Uterus (tissue), 4 donors: ENCODE data around the gene FOXN1. TPM values are rescaled to one million over a fixed set of nuclear protein-coding genes. Genes with fewer than 3 reads are reported as not detected.

Experiments
- DNase-seq, 2 donors: peaks; one replicate each; pipeline ENCODE4 v3.0.0-alpha.2; 2019 to 2020
- H3K27ac ChIP-seq, 2 donors: fragments of 200-600 bp; sonication (generic); 1 replicate in 1 of 2; 2 replicates in 1 of 2; pipeline ENCODE4 v1.5.1; 2016 to 2018
- H3K27me3 ChIP-seq, 2 donors: fragments of 200-600 bp; sonication (generic); one replicate each; pipeline ENCODE4 v1.5.1; 2018 to 2019; ENCODE audit warnings: control low read depth in 1 of 2
- H3K36me3 ChIP-seq, 2 donors: fragments of 200-600 bp; sonication (generic); one replicate each; pipeline ENCODE4 v1.5.1; 2019; ENCODE audit warnings: control low read depth in 1 of 2
- H3K4me1 ChIP-seq, 2 donors: fragments of 200-600 bp; sonication (generic); one replicate each; pipeline ENCODE4 v1.5.1; 2018 to 2019; ENCODE audit warnings: control low read depth in 1 of 2
- H3K4me3 ChIP-seq, 2 donors: fragments of 200-600 bp; sonication (generic); 1 replicate in 1 of 2; 2 replicates in 1 of 2; pipeline ENCODE4 v1.5.1; 2018 to 2019; ENCODE audit warnings: mild to moderate bottlenecking in 1 of 2
- H3K9me3 ChIP-seq, 2 donors: fragments of 200-600 bp; sonication (generic); one replicate each; pipeline ENCODE4 v1.5.1; 2019; ENCODE audit warnings: control low read depth in 1 of 2
- CTCF ChIP-seq, 4 experiments: fragments of 200-600 bp in 2 of 4; fragments of 450-650 bp in 2 of 4; sonication (generic) in 2 of 4; IDR thresholded peaks; one replicate each; pipeline ENCODE4 v1.5.1; 2016 to 2019; ENCODE audit warnings: antibody characterized with exemption in 4 of 4, mild to moderate bottlenecking in 2 of 4, moderate library complexity in 1 of 4
- POLR2A ChIP-seq, 2 donors: fragments of 450-650 bp; IDR thresholded peaks; one replicate each; pipeline ENCODE4 v1.6.1; 2016; ENCODE audit warnings: antibody characterized with exemption in 2 of 2, mild to moderate bottlenecking in 1 of 2, moderate library complexity in 1 of 2
- intact Hi-C: fragments of 100-400 bp; cut with DNase I; formaldehyde crosslinking; loops from one replicate; pipeline ENCODE4 v1.15.1; 2023; ENCODE audit warnings: low total_unique reads
- total RNA-seq, 4 donors: library from RNA; depleted of rRNA in 3 of 4; stranded (reverse); fragments of >200 nt in 3 of 4; gene quantifications; one replicate each; pipeline versions ENCODE4 v1.1.0 to v1.2.4, GENCODE V29; 2014 to 2023
- donor health status: DM: yes; HTN: yes; CAD: no.

Gene FOXN1
- total RNA-seq, 4 donors from 2014 or later: not detected

GRCh38 chr17:28470266-28470913, 35.8 kb upstream of the FOXN1 start:
- Histone ChIP-seq H3K4me3 (no peak overlapping the region), H3K36me3 (no peaks in the 10 kb centered on the region), H3K27me3 (no peaks in the 10 kb centered on the region), H3K4me1 (no peaks in the 10 kb centered on the region), H3K27ac (no peak overlapping the region), H3K9me3 (no peaks in the 10 kb centered on the region)
- no peak for DNase-seq
- no peak for TF ChIP-seq POLR2A (IDR thresholded peaks at IDR 0.05)
- TF ChIP-seq CTCF (IDR thresholded peaks at IDR 0.05): no peak
- intact Hi-C loops: no loop called here

GRCh38 chr17:28470914-28471366, 35.2 kb upstream of the FOXN1 start:
- TF ChIP-seq CTCF (IDR thresholded peaks at IDR 0.05) (no peak), POLR2A (IDR thresholded peaks at IDR 0.05) (no peak)
- Histone ChIP-seq H3K27me3 (no peaks in the 10 kb centered on the region), H3K36me3 (no peaks in the 10 kb centered on the region), H3K4me3 (no peak overlapping the region), H3K4me1 (no peaks in the 10 kb centered on the region), H3K9me3 (no peaks in the 10 kb centered on the region), H3K27ac (no peak overlapping the region)
- no peak for DNase-seq
- intact Hi-C loops: no loop called here

- no peak for DNase-seq
- Histone ChIP-seq H3K27me3 (no peaks in the 10 kb centered on the region), H3K4me1 (no peaks in the 10 kb centered on the region), H3K27ac (no peak overlapping the region), H3K9me3 (no peaks in the 10 kb centered on the region), H3K36me3 (no peaks in the 10 kb centered on the region), H3K4me3 (no peak overlapping the region)
- intact Hi-C loops: no loop called here
- TF ChIP-seq POLR2A (IDR thresholded peaks at IDR 0.05): no peak
These were observed 34.4 kb upstream of the FOXN1 start for GRCh38 chr17:28471531-28472342.

- DNase-seq: no peak
- Histone ChIP-seq H3K36me3 (no peaks in the 10 kb centered on the region), H3K9me3 (no peaks in the 10 kb centered on the region), H3K27ac (no peak overlapping the region), H3K27me3 (no peaks in the 10 kb centered on the region), H3K4me3 (no peak overlapping the region), H3K4me1 (no peaks in the 10 kb centered on the region)
- TF ChIP-seq POLR2A (IDR thresholded peaks at IDR 0.05): no peak
- intact Hi-C loops: no loop called here
These were observed 33.2 kb upstream of the FOXN1 start for GRCh38 chr17:28472871-28473497.

GRCh38 chr17:28473542-28473941, 32.6 kb upstream of the FOXN1 start, which contains the start of gene SLC13A2:
TSS of gene SLC13A2 (plus strand) at chr17:28473644. CDS start at chr17:28473713, 69 bp downstream.
- H3K4me1 ChIP-seq: no peaks in the 10 kb centered on the region
- no peak for TF ChIP-seq CTCF (IDR thresholded peaks at IDR 0.05)
- no peak for TF ChIP-seq POLR2A (IDR thresholded peaks at IDR 0.05)
- no peak for DNase-seq
- intact Hi-C loops: no loop called here
- H3K4me3 ChIP-seq: no peak within 1 kb of the TSS
- no peaks in the 10 kb centered on the region for H3K9me3 ChIP-seq
- H3K36me3 ChIP-seq: no peaks in the 10 kb centered on the region
- no peak within 1 kb of the TSS for H3K27ac ChIP-seq
- H3K27me3 ChIP-seq: no peaks in the 10 kb centered on the region

- Histone ChIP-seq H3K9me3 (no peaks in the 10 kb centered on the region), H3K4me1 (no peaks in the 10 kb centered on the region), H3K36me3 (no peaks in the 10 kb centered on the region), H3K4me3 (no peak overlapping the region), H3K27ac (no peak overlapping the region), H3K27me3 (no peaks in the 10 kb centered on the region)
- no peak for DNase-seq
- intact Hi-C loops: no loop called here
- TF ChIP-seq CTCF (IDR thresholded peaks at IDR 0.05) (no peak), POLR2A (IDR thresholded peaks at IDR 0.05) (no peak)
These were observed 32.0 kb upstream of the FOXN1 start for GRCh38 chr17:28474111-28474531.
